HEK293T (cell line): Measurements from ENCODE around the gene DDN.

Source experiments
- ARNT ChIP-seq: fragments of 450-650 bp; IDR thresholded peaks from 2 replicates; pipeline ENCODE4 v1.6.1; 2017; ENCODE audit warnings: mild to moderate bottlenecking
- L3MBTL2 ChIP-seq: fragments of 450-650 bp; conservative IDR thresholded peaks from 2 replicates; pipeline ENCODE4 v1.6.1; 2016; ENCODE audit warnings: mild to moderate bottlenecking

DNA sequence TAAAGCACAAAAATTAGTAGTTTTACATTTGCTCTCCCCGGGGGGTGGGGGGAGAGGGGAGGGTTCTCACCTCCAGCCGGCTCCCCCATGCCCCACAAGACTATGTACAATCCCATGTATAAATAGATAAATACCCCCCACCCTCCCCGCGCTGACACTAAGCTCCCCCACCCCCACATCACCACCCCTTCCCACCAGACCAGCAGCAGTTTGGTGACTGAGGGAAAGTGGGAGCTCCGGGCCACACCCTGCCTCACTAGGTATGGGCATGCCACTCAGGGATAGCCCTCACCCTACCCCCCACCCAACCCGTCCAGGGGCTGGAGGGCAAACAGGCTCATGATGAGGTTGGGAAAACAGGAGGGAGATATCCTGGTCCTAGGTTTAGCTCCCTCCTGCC lies 21.3 kb upstream of the DDN start:
- TF ChIP-seq ARNT = no peak
- no peak for TF ChIP-seq L3MBTL2
